Epithelial cell of esophagus (primary cell): ENCODE data around the gene RELL1.

Experiments
- DNase-seq: peaks from one replicate; pipeline ENCODE4 v3.0.0; 2010; ENCODE audit warnings: low read depth
- H3K4me3 ChIP-seq: 2 replicates; pipeline ENCODE4 v1.5.1; 2011; ENCODE audit warnings: mild to moderate bottlenecking, low read length, control low read depth
- CTCF ChIP-seq: IDR thresholded peaks from 2 replicates; pipeline ENCODE4 v1.5.1; 2011; ENCODE audit warnings: low read depth, mild to moderate bottlenecking, low read length, control low read depth, inconsistent platforms; ENCODE audit not compliant: insufficient read depth; ENCODE audit errors: missing control alignments

Gene RELL1

GRCh38 chr4:37595875-37596680 is 90.1 kb downstream of the RELL1 start:
- no peak for TF ChIP-seq CTCF
- H3K4me3 ChIP-seq: no peak overlapping the region

GRCh38 chr4:37594099-37594498 is 92.1 kb downstream of the RELL1 start:
- peak; percentile 22 for DNase-seq
- H3K4me3 ChIP-seq: no peak overlapping the region
- peak; percentile 23 for TF ChIP-seq CTCF

More at GRCh38 chr4:37595875-37596680, 90.1 kb downstream of the RELL1 start:
- no peak for DNase-seq

GRCh38 chr4:37591349-37591748 is 94.8 kb downstream of the RELL1 start:
- DNase-seq: no peak
- H3K4me3 ChIP-seq: no peak overlapping the region
- no peak for TF ChIP-seq CTCF

DNA sequence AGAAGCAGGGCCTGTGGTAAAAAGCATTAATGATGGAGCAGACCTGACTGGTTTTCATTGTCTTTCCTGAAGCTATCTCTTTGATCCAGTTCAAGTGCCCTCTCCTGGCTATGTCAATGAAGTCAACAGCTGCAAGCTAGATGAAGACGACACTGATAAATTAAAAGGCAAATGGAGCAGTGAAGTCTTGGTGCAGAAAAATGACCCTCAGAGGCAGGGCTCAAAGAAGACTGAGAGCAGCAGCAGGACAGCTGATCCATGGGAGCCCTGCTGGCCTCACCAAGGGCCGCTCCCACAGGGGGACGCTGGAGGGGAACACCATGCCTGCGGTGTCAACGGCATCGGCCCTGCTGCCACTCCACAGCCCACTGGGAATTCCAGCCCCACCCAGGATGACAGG is 96.2 kb downstream of the RELL1 start:
- H3K4me3 ChIP-seq: no peak overlapping the region
- TF ChIP-seq CTCF: no peak
- no peak for DNase-seq

DNA sequence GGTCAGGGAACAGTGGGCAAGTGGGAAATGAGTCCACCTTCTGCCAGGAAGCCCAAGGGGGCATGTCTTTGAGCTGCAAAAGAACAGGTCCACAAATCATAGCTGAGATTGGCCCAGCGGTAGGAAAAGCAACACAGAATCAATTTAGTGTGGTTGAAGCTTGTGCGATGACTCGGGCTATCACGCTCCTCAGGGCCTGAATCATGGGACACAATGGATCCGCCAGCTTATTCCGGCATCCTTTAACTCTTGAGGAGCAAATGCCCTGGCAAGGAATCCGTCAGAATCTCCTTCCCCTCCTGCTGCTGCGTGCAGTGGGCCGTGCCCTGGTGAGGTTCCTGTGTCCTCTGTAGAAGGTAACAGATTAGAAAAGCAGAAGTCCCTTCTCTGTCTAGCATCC is 98.0 kb downstream of the RELL1 start:
- no peak overlapping the region for H3K4me3 ChIP-seq
- no peak for TF ChIP-seq CTCF
- DNase-seq: no peak

DNA sequence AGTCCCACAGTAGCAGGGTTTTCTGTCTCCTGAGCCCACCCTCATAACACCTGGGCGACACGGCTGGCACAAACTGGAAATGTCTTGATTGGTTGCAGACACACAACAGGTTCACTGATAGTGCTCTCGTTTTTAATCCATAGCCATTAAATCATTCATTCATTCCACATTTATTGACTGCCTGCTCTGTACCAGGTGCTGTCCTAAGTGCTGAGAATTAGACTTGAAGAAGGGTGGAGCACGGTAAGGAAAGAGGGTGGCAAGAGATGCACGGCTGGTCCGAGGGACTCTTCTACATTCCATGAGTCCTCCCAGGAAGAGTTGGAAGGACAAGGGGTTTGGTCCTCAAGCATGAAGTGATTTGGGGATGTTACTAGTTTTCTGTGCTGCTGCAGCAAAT is 100.0 kb downstream of the RELL1 start:
- DNase-seq: no peak
- no peak overlapping the region for H3K4me3 ChIP-seq
- no peak for TF ChIP-seq CTCF
